Measurements from ENCODE around the gene NPEPPS.
A peak's percentile ranks its signal among the peaks of the same experiment; 100 is the strongest.
"Not testable (repeated sequence)": the region's sequence is repeated elsewhere in the genome, so short reads cannot be mapped to it uniquely, and the experiment has no call there.

The NPEPPS gene

GRCh38 chr17:47567261-47567660, 36.4 kb downstream of the NPEPPS start:
- not testable (repeated sequence) for DNase-seq

GRCh38 chr17:47572561-47572960, 41.7 kb downstream of the NPEPPS start:
- not testable (repeated sequence) for DNase-seq

GRCh38 chr17:47582416-47582815, 51.5 kb downstream of the NPEPPS start:
- not testable (repeated sequence) for DNase-seq

DNA sequence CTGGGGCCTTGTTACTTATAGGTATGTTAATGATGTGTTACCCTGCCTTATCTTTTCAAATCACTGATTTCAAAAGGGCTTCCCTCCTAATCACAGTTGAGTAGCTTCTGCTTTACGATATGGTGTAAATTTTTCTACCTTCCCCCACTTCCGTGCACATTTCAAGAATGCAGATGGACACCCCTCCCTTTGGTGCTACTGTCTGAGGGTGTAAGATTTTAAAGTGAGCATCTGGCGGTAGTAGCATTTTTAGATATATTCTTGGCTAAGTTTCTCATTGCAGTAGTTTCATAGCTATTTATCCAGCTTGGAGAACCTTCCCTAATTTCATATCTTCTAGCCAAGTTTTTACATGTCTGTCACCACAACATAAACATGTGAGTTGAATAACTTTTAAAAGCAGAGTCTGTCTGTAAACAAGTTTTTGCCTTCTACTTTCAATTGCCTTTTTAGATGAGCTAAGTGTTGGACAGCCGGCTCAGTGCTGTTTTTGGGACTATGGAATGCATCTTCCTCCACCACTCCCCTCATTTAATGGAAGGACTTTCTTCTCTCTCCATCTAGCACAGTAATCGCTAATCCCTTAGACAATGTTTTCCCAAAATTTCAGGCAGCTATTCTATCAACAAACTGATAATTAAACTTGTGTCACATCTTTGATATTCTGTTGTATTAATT, 55.6 kb downstream of the NPEPPS start:
- not testable (repeated sequence) for DNase-seq

DNA sequence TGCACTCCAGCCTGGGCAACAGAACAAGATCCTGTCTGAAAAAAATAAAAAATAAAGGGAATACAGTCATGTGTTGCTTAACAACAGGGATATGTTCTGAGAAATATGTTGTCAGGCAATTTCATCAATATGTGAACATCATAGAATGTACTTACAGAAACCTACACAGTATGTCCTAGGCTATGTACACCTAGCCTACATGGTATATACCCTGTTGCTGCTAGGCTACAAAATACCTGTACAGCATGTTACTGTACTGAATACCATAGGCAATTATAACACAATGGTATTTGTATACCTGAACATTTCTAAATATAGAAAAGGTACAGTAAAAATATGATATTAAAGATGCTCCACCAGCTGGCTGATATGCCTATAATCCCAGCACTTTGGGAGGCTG, 62.6 kb downstream of the NPEPPS start:
- DNase-seq, result not testable (repeated sequence)

DNA sequence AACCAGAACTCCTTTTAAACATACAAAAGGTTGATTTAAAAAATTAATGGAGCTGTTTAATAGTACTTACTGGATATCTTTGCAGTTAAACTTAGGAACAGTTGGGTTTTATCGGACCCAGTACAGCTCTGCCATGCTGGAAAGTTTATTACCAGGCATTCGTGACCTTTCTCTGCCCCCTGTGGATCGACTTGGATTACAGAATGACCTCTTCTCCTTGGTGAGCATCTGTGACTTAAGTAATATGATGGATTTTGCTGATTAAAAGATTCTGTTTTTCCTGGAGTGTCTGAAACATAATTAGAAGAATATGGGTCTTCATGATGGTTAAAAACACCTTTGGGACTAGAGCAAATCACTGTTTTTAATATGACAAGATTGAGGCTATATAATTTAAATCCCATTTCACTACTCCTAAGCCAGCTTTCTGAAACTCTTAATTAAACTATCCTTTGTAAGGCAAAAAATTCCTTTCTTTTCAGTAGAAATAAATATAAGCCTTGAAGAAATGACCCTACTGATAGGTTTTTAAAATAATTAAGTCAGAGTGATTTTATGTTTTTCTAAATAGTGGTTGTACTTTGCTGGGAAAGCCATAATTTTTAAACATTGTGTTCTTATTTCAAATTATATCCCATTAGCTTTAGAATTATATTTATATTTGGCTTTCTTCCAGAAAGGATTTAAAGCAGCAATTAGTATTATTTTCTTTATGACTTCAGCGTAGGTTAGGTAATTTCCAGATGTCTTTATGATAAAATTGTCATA, 73.1 kb downstream of the NPEPPS start:
- no peak for DNase-seq

DNA sequence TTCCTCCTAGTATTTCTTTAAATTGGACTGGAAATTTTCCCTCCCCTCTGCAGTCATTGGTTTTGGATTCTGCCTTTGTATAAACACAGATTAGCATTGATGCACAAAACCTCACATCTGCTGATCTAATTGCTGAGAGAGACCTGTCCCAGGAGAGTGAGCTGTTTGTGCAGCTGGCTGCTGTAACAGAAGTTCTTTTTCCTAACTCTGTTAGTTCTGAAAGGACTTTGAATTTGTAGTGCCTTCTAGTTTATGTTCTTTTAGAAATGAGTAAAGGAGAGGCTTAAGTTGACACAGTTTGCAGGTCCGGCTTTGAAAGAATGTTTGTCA, 73.7 kb downstream of the NPEPPS start:
- no peak for DNase-seq

DNA sequence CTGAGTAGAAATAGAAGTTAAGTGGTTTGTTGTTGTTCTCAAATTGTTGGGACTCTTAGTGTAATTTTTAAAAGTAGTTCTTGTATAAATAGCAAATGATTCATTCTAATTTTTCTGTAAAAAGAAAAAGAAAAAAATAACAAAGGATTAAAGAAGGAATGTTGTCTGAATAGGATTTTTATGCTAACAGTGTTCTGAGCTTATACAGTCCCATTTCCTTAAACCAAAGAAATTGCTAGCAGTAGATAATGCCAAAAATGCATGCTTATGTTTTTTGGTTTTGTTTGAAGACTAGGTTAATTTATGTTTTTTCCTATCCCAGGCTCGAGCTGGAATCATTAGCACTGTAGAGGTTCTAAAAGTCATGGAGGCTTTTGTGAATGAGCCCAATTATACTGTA, 74.1 kb downstream of the NPEPPS start:
- no peak for DNase-seq

DNA sequence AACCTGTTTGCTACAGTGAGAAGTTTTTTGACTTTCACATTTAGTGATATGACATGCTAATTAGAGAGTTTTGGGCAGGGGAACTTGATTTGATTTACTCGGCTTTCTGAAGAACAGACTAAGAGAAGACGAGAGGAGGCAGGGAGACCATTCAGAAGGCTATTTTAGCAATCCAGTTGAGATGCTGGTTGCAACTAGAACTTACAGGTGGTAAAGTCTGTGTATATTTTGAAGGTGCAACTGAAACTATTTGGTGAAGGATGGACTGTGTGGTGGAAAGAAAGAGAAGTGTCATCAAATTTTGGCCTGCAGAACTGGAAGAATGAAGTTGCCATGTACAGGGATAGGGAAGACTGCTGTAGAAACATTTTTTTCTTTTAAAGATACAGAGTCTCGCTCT, 76.6 kb downstream of the NPEPPS start:
- DNase-seq, result no peak

DNA sequence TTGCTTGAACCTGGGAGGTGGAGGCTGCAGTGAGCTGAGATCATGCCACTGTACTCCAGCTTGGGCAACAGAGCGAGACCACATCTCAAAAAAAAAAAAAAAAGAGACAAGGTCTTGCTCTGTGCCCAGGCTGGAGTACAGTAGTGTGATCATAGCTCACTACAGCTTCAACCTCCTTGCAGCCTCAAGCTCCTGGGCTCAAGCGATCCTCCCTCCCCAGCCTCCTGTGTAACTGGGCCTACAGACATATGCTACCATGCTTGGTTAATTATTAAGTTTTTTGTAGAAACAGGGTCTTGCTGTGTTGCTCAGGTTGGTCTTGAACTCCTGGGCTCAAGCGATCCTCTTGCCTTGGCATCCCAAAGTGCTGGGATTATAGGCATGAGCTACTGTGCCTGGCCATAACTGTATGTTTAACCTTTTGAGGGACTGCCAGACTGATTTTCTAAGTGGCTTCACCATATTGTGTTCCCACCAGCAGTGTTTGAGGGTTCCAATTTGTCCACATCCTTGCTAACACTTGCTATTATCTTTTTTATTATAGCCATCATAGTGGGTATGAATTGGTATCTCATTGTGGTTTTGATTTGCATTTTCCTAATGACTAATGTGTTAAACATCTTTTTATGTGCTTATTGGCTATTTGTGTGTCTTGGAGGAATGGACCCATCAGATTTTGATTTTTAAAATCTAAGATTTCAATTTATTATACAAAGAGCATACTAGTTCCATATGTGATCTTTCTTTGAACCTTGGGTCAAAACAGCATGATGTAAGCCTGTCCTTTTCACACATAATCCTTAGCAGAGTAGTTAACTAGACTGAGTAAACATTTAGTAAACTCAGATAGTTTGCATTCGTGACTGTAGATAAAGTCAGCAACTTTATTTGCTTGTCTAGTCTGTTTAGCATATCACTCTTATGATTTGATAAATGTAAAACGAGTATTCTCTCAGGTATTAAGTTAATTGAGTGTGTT, 80.8 kb downstream of the NPEPPS start:
- no peak for DNase-seq

GRCh38 chr17:47615766-47616424, 85.0 kb downstream of the NPEPPS start:
- peak; percentile 7 for DNase-seq

- DNase-seq, result no peak
These were observed 87.5 kb downstream of the NPEPPS start for GRCh38 chr17:47618410-47618809.

GRCh38 chr17:47620503-47621245, 89.8 kb downstream of the NPEPPS start:
- DNase-seq, result no peak

DNA sequence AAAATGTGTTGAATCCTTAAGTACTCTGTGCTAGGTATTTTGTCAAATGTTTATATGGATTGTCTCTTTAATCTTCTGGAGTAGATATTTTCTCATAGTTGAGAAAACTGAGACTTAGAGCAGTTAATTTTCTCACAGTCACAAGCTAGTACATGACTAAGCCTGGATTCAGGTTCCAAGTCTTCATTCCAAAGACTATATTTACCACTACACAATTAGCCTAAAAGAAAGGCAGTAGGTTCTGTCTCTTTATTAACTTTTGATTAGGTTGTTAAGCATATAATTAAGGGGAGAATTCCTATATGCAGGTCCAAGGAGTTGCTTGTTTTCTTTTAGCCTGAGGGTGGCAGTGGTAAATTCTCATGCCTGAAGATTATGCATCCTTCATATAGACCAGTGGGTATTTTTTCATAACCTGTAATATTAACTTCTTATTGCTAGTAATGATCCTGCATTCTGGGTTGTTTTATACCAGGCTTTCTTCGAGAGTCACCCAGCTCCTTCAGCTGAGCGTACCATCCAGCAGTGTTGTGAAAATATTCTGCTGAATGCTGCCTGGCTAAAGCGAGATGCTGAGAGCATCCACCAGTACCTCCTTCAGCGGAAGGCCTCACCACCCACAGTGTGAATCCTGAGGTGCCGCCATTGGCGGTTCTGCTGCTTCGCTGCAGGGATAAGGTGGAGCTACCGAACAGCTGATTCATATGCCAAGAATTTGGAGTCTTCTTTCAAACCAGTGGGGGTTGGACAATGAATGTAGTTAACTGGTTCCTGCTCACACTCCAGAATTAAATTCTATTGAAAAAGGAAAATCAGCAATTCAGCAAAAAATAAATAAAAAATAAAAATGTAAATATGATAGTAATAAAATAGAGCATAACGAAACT, 90.6 kb downstream of the NPEPPS start:
- DNase-seq, result no peak

DNA sequence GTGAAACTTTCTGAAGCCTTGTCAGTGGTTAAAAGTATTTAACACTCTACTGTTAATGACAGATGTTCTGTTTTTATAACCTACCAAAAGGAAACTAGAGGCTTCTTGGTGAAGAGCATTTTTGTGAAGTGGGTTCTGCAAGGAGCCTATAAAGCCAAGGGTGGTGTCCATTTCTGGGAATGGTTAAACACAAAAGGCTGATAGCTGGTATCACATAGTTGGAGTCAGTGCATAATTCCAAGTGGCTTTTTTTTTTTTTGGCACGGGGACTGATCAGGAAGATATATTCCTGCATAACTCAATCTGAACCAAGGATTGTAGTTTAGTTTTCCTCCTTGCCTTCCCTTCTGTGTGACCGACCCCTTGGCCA, 91.3 kb downstream of the NPEPPS start:
- DNase-seq, result no peak

DNA sequence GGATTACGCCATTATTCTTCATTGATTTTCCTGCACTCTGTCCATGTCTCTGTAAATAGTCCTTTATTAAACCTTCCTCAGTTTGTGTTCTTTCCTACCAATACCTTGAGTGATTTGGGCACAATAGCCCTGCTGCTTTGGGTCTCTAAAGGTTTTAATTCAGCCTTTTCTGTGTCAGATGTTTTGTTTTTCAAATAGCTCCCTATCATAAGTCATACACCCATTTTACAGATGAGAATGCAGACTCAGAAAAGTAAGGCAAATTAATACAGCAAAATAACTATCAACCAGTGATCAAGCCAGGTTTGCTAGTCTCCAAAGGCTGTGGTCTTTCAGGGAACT, 93.8 kb downstream of the NPEPPS start:
- DNase-seq, result no peak

DNA sequence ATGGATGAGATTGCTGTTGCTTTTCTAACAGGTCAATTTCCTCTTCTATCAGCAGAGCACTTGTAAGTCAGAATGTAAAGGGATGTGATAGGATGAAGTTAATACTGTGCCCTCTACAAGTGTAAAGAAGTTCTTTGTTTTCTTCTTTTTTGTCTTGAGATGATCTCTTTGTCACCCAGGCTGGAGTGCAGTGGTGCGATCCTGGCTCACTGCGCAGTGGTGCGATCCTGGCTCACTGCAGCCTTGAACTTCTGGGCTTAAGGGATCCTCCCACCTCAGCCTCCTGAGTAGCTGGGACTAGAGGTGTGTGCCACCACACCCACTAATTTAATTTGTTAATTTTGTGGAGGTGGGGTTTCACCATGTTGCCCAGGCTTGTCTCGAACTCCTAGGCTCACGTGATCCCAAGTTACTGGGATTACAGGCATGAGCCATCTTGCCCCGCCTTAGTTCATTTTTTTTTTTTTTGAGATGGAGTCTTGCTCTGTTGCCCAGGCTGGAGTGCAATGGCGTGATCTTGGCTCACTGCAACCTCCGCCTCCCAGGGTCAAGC, 97.2 kb downstream of the NPEPPS start:
- no peak for DNase-seq

DNA sequence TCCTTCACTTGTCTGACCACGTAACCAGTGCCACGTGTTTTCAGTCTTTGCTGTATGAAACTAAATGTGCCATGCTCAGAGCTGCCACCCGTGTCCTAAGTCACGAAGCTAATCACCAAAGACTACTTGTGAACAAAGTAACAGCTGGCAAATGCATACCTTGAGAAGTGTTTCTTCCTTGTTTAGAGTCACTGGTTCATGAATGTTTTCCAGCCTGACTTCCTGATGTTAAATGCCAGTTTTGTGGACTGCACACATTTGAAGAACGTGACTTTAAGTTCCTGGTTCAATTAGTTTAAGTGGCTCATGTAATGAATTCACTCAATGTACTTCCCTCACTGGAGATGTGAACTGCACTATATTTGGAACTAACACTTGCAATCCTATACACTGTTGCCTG, 98.9 kb downstream of the NPEPPS start:
- DNase-seq, result no peak

DNA sequence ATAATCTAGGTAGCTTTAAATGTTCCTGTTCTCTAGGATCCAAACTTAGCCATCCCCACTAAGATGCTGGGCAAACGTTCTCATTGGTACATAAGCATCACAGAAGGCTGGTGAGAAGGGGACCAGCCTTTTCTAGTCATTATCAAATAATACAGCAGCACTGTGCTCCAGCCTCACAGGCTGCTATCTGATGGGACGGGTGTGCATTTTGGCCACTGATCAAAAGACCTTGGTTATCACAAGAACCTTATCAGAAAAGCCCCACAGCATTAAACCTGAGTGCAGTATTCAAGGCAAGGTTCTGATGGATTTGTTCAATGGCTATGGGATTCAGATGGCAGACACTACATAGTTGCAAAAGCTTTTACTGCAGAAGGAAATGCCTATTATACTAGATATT, 99.7 kb downstream of the NPEPPS start:
- DNase-seq, result no peak

- no peak for DNase-seq
These were observed 102.1 kb downstream of the NPEPPS start for GRCh38 chr17:47632991-47633390.

DNA sequence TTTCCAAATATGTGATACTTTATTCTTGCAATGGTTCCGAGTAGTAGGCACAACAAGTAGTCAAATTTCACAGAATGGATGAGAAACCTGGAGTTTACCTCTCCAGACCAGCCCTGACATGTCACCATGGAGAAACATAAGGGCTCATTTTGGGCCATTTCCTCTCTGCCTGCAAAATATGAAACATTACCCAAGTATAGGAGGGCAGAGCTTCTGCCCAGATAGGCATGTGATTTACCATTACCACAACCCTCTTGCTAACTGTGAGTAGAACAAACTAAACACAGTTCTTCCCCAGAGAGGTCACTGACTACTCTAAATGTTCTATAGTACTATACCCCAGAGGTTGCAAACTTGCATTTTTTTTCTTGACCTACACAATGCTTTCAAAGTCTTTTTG, 103.1 kb downstream of the NPEPPS start:
- no peak for DNase-seq
